ENCODE measurements around the gene DPP9. TPM values are rescaled to one million over a fixed set of nuclear protein-coding genes. Genes with fewer than 3 reads are reported as not detected.

DPP9 gene
- total and polyA plus RNA-seq, 2 of the 13 experiments (the other 11 are each of a cell fraction or from before 2014, with no cell fraction given) = 8.4 to 25.8 TPM

GRCh38 chr19:4768934-4769777 is 45.5 kb upstream of the DPP9 start (continued):
- TF ChIP-seq, protein P1, sequence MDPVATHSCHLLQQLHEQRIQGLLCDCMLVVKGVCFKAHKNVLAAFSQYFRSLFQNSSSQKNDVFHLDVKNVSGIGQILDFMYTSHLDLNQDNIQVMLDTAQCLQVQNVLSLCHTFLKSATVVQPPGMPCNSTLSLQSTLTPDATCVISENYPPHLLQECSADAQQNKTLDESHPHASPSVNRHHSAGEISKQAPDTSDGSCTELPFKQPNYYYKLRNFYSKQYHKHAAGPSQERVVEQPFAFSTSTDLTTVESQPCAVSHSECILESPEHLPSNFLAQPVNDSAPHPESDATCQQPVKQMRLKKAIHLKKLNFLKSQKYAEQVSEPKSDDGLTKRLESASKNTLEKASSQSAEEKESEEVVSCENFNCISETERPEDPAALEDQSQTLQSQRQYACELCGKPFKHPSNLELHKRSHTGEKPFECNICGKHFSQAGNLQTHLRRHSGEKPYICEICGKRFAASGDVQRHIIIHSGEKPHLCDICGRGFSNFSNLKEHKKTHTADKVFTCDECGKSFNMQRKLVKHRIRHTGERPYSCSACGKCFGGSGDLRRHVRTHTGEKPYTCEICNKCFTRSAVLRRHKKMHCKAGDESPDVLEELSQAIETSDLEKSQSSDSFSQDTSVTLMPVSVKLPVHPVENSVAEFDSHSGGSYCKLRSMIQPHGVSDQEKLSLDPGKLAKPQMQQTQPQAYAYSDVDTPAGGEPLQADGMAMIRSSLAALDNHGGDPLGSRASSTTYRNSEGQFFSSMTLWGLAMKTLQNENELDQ (CRISPR knock-in tag; IDR thresholded peaks at IDR 0.05; ENCODE audit: borderline replicate concordance) = peak; percentile 100
- peak; percentile 100 for TF ChIP-seq CCDC6 (CRISPR knock-in tag; IDR thresholded peaks at IDR 0.05)
- TF ChIP-seq FOSL1 (CRISPR knock-in tag; IDR thresholded peaks at IDR 0.05; ENCODE audit: borderline replicate concordance) = peak; percentile 96
- no peak for TF ChIP-seq CREB1 (IDR thresholded peaks at IDR 0.05)
- TF ChIP-seq CREB1 (CRISPR knock-in tag; IDR thresholded peaks at IDR 0.05) = peak; percentile 64; the same call in 1 of the 2 replicates
- peak; percentile 87 for TF ChIP-seq ZNF652 (CRISPR knock-in tag; IDR thresholded peaks at IDR 0.05; ENCODE audit: borderline replicate concordance, low read depth)
- 0 out of 2 replicates have a peak, but pooled peaks have one; percentile 60 for TF ChIP-seq SMARCC2 (IDR thresholded peaks at IDR 0.05)
- TF ChIP-seq TRIM22 (IDR thresholded peaks at IDR 0.05) = no peak
- no peak for TF ChIP-seq IKZF1 (IDR thresholded peaks at IDR 0.05)
- peak; percentile 100 for TF ChIP-seq ZNF124 (CRISPR knock-in tag; IDR thresholded peaks at IDR 0.05)
- TF ChIP-seq, protein P2, sequence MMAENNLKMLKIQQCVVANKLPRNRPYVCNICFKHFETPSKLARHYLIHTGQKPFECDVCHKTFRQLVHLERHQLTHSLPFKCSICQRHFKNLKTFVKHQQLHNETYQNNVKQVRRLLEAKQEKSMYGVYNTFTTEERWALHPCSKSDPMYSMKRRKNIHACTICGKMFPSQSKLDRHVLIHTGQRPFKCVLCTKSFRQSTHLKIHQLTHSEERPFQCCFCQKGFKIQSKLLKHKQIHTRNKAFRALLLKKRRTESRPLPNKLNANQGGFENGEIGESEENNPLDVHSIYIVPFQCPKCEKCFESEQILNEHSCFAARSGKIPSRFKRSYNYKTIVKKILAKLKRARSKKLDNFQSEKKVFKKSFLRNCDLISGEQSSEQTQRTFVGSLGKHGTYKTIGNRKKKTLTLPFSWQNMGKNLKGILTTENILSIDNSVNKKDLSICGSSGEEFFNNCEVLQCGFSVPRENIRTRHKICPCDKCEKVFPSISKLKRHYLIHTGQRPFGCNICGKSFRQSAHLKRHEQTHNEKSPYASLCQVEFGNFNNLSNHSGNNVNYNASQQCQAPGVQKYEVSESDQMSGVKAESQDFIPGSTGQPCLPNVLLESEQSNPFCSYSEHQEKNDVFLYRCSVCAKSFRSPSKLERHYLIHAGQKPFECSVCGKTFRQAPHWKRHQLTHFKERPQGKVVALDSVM (CRISPR knock-in tag; IDR thresholded peaks at IDR 0.05) = peak; percentile 93
- TF ChIP-seq KDM3A (CRISPR knock-in tag; IDR thresholded peaks at IDR 0.05; ENCODE audit: low read depth) = peak; percentile 100
- TF ChIP-seq BRCA1 (CRISPR knock-in tag; IDR thresholded peaks at IDR 0.05) = peak; percentile 100
- TF ChIP-seq ZFP36L1 (CRISPR knock-in tag; IDR thresholded peaks at IDR 0.05) = peak; percentile 100
- TF ChIP-seq MBNL3 (CRISPR knock-in tag; conservative IDR thresholded peaks at IDR 0.05) = peak; percentile 99
- TF ChIP-seq HNRNPK (IDR thresholded peaks at IDR 0.05; ENCODE audit: low read depth, low read length, poor library complexity, severe bottlenecking) = peak; percentile 33
- TF ChIP-seq TCF7L2 (IDR thresholded peaks at IDR 0.05; ENCODE audit: low read depth, low read length) = no peak
- TF ChIP-seq ZFP62 (CRISPR knock-in tag; IDR thresholded peaks at IDR 0.05) = no peak
- TF ChIP-seq ATF1 (CRISPR knock-in tag; IDR thresholded peaks at IDR 0.05) = peak; percentile 67
- TF ChIP-seq SSRP1 (CRISPR knock-in tag; IDR thresholded peaks at IDR 0.05) = peak; percentile 99
- TF ChIP-seq, protein P3, sequence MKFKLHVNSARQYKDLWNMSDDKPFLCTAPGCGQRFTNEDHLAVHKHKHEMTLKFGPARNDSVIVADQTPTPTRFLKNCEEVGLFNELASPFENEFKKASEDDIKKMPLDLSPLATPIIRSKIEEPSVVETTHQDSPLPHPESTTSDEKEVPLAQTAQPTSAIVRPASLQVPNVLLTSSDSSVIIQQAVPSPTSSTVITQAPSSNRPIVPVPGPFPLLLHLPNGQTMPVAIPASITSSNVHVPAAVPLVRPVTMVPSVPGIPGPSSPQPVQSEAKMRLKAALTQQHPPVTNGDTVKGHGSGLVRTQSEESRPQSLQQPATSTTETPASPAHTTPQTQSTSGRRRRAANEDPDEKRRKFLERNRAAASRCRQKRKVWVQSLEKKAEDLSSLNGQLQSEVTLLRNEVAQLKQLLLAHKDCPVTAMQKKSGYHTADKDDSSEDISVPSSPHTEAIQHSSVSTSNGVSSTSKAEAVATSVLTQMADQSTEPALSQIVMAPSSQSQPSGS (CRISPR knock-in tag; IDR thresholded peaks at IDR 0.05) = peak; percentile 100
- peak; percentile 98 for TF ChIP-seq HOXA3 (CRISPR knock-in tag; IDR thresholded peaks at IDR 0.05)
- peak; percentile 100 for TF ChIP-seq ZNF30 (CRISPR knock-in tag; IDR thresholded peaks at IDR 0.05)
- TF ChIP-seq HOXA9 (CRISPR knock-in tag; IDR thresholded peaks at IDR 0.05; ENCODE audit: borderline replicate concordance) = peak; percentile 100
- no peak for TF ChIP-seq ZKSCAN1 (IDR thresholded peaks at IDR 0.05; ENCODE audit: low read length)
